ENCODE results near the gene ZBTB7C.

ZBTB7C gene

GRCh38 chr18:48159816-48160215 is 249.4 kb downstream of the ZBTB7C start:
- DNase-seq = no peak

GRCh38 chr18:48158721-48159120 is 250.5 kb downstream of the ZBTB7C start:
- no peak for DNase-seq

GRCh38 chr18:48157956-48158355 is 251.2 kb downstream of the ZBTB7C start:
- DNase-seq = no peak

GRCh38 chr18:48155856-48156255 is 253.3 kb downstream of the ZBTB7C start:
- no peak for DNase-seq

- no peak for DNase-seq
Observed at GRCh38 chr18:48154828-48155227, 254.4 kb downstream of the ZBTB7C start.

- no peak for DNase-seq
Observed at GRCh38 chr18:48153613-48154481, 255.3 kb downstream of the ZBTB7C start.

- no peak for DNase-seq
Observed at GRCh38 chr18:48152549-48152948, 256.6 kb downstream of the ZBTB7C start.

GRCh38 chr18:48151421-48152065 is 257.6 kb downstream of the ZBTB7C start:
- DNase-seq = no peak

GRCh38 chr18:48149020-48149685 is 260.0 kb downstream of the ZBTB7C start:
- DNase-seq = no peak

GRCh38 chr18:48142994-48143393 is 266.2 kb downstream of the ZBTB7C start:
- DNase-seq = no peak

- no peak for DNase-seq
Observed at GRCh38 chr18:48142353-48142752, 266.8 kb downstream of the ZBTB7C start.

- DNase-seq = no peak
Observed at GRCh38 chr18:48140731-48141130, 268.5 kb downstream of the ZBTB7C start.

- no peak for DNase-seq
Observed at GRCh38 chr18:48139431-48140347, 269.5 kb downstream of the ZBTB7C start.

GRCh38 chr18:48138660-48139430 is 270.3 kb downstream of the ZBTB7C start:
- no peak for DNase-seq

- no peak for DNase-seq
Observed at GRCh38 chr18:48138210-48138609, 271.0 kb downstream of the ZBTB7C start.

GRCh38 chr18:48137374-48138081 is 271.7 kb downstream of the ZBTB7C start:
- no peak for DNase-seq

GRCh38 chr18:48136827-48137373 is 272.3 kb downstream of the ZBTB7C start:
- DNase-seq = no peak

- DNase-seq = no peak
Observed at GRCh38 chr18:48136051-48136826, 272.9 kb downstream of the ZBTB7C start.

- no peak for DNase-seq
Observed at GRCh38 chr18:48135436-48135966, 273.7 kb downstream of the ZBTB7C start.

- no peak for DNase-seq
Observed at GRCh38 chr18:48134609-48135008, 274.6 kb downstream of the ZBTB7C start.

All from NCI-H524 treated with DMSO at 0.1 percent for 48 hours (cell line).